Ishikawa (cell line): ENCODE data around the gene COL26A1.

Experiments
- CEBPB ChIP-seq: IDR thresholded peaks from 2 replicates; pipeline ENCODE4 v1.6.1; 2012
- CREB1 ChIP-seq: IDR thresholded peaks from 2 replicates; pipeline ENCODE4 v1.6.1; 2012; ENCODE audit warnings: low read depth
- EGR1 ChIP-seq: IDR thresholded peaks from 2 replicates; pipeline ENCODE4 v1.6.1; 2012
- EP300 ChIP-seq: IDR thresholded peaks from 2 replicates; pipeline ENCODE4 v1.6.1; 2012; ENCODE audit warnings: borderline replicate concordance
- FOXM1 ChIP-seq: IDR thresholded peaks from 2 replicates; pipeline ENCODE4 v1.6.1; 2012; ENCODE audit warnings: low read depth, borderline replicate concordance
- MAX ChIP-seq: IDR thresholded peaks from 2 replicates; pipeline ENCODE4 v1.6.1; 2012
- NFIC ChIP-seq: IDR thresholded peaks from 2 replicates; pipeline ENCODE4 v1.6.1; 2012
- RAD21 ChIP-seq: IDR thresholded peaks from 2 replicates; pipeline ENCODE4 v1.6.1; 2012; ENCODE audit warnings: low read depth
- REST ChIP-seq: IDR thresholded peaks from 2 replicates; pipeline ENCODE4 v1.6.1; 2012; ENCODE audit warnings: low read depth, mild to moderate bottlenecking
- TAF1 ChIP-seq: IDR thresholded peaks from 2 replicates; pipeline ENCODE4 v1.6.1; 2012; ENCODE audit warnings: low read depth, mild to moderate bottlenecking
- TCF12 ChIP-seq: IDR thresholded peaks from 2 replicates; pipeline ENCODE4 v1.6.1; 2012; ENCODE audit warnings: low read depth
- TEAD4 ChIP-seq: IDR thresholded peaks from 2 replicates; pipeline ENCODE4 v1.6.1; 2012
- USF1 ChIP-seq: IDR thresholded peaks from 2 replicates; pipeline ENCODE4 v1.6.1; 2012
- YY1 ChIP-seq: IDR thresholded peaks from 2 replicates; pipeline ENCODE4 v1.6.1; 2012; ENCODE audit warnings: low read depth
- ZBTB7A ChIP-seq: IDR thresholded peaks from 2 replicates; pipeline ENCODE4 v1.6.1; 2012; ENCODE audit warnings: low read depth

Gene COL26A1

GRCh38 chr7:101436857-101437576, 74.3 kb downstream of the COL26A1 start:
- TF ChIP-seq NFIC = no peak
- TF ChIP-seq TEAD4 = no peak
- peak; percentile 78 for TF ChIP-seq MAX

- TF ChIP-seq TEAD4 (no peak), YY1 (no peak), TAF1 (no peak), RAD21 (no peak), REST (no peak)
Observed at GRCh38 chr7:101441890-101442289, 79.2 kb downstream of the COL26A1 start.

- no peak for TF ChIP-seq TCF12
- no peak for TF ChIP-seq YY1
- no peak for TF ChIP-seq CEBPB
- no peak for TF ChIP-seq TAF1
- TF ChIP-seq NFIC = no peak
- no peak for TF ChIP-seq FOXM1
- no peak for TF ChIP-seq RAD21
- no peak for TF ChIP-seq USF1
- no peak for TF ChIP-seq EP300
- no peak for TF ChIP-seq ZBTB7A
- no peak for TF ChIP-seq CREB1
- TF ChIP-seq REST = no peak
- TF ChIP-seq EGR1 = no peak
- no peak for TF ChIP-seq TEAD4
- TF ChIP-seq MAX = no peak
Observed at GRCh38 chr7:101442426-101443070, 79.9 kb downstream of the COL26A1 start.

GRCh38 chr7:101450064-101450463, 87.4 kb downstream of the COL26A1 start:
- no peak for TF ChIP-seq TEAD4
- no peak for TF ChIP-seq TCF12
- TF ChIP-seq ZBTB7A = no peak
- TF ChIP-seq CEBPB = no peak
- TF ChIP-seq EGR1 = no peak
- no peak for TF ChIP-seq YY1
- TF ChIP-seq CREB1 = no peak
- no peak for TF ChIP-seq REST
- no peak for TF ChIP-seq TAF1
- no peak for TF ChIP-seq RAD21
- TF ChIP-seq USF1 = no peak
- no peak for TF ChIP-seq NFIC
- TF ChIP-seq MAX = no peak
- no peak for TF ChIP-seq EP300
